GM12875 (cell line): ENCODE data around the gene NLRP6.
A peak's percentile ranks its signal among the peaks of the same experiment; 100 is the strongest.

ENCODE experiments used
- H3K4me3 ChIP-seq: one replicate; pipeline ENCODE4 v1.5.1; 2011; ENCODE audit warnings: low read depth, low read length, control low read depth
- TF ChIP-seq, protein P1 (sequence below): IDR thresholded peaks from 2 replicates; pipeline ENCODE4 v1.5.1; 2011; ENCODE audit warnings: low read depth, mild to moderate bottlenecking, control low read depth, inconsistent platforms, low read length, moderate library complexity, borderline replicate concordance; ENCODE audit not compliant: insufficient read depth

Gene NLRP6

DNA sequence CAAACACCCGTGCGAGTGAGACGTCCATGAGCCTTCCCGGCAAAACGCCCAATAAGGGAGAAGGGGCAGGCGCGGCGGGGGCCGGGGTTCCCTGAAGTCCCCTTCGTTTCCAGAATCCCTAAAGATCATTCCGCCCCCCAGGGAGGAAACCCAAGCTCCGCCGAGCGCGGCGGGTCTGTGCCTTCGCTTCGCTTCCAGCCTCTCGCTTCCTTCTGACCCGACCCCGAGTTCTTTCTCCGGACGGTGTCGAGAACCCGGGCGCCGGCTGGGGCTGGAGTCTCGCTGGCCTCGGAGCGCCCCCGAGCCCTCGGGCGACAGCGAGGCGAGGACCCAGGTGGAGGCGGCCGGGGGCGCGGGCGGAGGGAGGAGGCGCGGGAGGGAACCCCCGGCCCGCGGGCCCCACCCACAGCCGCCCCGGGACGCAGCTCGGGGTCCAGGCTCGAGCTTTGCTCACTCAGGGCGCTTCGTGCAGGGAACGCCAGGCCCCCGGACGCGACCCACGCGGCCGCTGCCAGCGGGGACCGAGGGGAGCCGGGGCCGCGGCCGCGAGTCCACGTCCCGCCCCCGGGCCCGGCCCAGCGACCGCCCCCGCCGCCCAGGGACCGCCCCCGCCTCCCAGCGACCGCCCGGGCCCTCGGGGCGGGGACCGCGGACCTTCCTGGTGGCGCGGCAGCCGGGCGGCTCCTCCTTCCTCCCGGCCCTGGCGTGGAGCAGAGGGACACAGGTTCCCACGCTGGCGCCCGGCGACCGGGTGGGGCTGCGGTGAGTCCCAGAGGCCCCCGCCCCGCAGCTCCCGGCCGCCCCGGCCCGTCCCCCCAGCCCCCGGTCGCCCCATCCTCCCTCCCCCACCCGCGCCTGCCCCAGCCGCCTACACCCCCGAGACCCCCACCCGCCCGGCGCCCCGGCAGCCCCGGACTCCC lies 10.5 kb downstream of the NLRP6 start, which contains the start of gene PGGHG:
PGGHG (plus strand) TSS at position 649 of the 920 bp plus-strand sequence. CDS start 691 bp downstream, outside the sequence.
- TF ChIP-seq, protein P1, sequence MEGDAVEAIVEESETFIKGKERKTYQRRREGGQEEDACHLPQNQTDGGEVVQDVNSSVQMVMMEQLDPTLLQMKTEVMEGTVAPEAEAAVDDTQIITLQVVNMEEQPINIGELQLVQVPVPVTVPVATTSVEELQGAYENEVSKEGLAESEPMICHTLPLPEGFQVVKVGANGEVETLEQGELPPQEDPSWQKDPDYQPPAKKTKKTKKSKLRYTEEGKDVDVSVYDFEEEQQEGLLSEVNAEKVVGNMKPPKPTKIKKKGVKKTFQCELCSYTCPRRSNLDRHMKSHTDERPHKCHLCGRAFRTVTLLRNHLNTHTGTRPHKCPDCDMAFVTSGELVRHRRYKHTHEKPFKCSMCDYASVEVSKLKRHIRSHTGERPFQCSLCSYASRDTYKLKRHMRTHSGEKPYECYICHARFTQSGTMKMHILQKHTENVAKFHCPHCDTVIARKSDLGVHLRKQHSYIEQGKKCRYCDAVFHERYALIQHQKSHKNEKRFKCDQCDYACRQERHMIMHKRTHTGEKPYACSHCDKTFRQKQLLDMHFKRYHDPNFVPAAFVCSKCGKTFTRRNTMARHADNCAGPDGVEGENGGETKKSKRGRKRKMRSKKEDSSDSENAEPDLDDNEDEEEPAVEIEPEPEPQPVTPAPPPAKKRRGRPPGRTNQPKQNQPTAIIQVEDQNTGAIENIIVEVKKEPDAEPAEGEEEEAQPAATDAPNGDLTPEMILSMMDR: no peak
- peak within 1 kb of the TSS; percentile 56 for H3K4me3 ChIP-seq

- TF ChIP-seq, protein P1: no peak
- peak overlapping the region; percentile 1 for H3K4me3 ChIP-seq
Observed at GRCh38 chr11:289398-289711, 11.1 kb downstream of the NLRP6 start.

- TF ChIP-seq, protein P1: no peak
- no peak overlapping the region for H3K4me3 ChIP-seq
Observed at GRCh38 chr11:289712-290620, 11.8 kb downstream of the NLRP6 start.

DNA sequence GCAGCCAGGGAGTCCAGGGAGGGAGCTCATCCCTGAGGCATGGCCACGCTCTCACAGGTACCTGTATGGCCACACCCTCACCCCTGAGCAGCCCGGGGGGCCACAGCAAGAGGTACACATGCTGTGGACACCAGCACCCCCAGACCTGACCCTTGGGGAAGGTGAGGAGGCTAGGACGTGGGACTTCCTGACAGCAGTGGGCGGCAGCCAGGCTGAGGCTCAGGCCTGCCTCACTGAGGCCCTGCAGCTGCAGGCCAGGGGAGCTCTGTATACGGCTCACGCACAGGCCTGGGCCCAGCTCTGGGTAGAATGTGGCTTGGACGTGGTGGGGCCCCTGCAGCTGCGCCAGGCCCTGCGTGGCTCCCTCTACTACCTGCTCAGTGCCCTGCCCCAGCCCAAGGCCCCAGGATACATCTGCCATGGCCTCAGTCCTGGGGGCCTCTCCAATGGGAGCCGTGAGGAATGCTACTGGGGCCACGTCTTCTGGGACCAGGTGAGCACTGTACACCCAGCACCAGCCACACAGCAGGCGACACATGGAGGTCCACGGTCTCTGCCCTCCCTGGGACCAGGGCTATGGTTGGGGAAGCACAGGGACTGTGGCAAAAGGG lies 12.5 kb downstream of the NLRP6 start:
- TF ChIP-seq, protein P1: no peak
- H3K4me3 ChIP-seq: no peak overlapping the region

DNA sequence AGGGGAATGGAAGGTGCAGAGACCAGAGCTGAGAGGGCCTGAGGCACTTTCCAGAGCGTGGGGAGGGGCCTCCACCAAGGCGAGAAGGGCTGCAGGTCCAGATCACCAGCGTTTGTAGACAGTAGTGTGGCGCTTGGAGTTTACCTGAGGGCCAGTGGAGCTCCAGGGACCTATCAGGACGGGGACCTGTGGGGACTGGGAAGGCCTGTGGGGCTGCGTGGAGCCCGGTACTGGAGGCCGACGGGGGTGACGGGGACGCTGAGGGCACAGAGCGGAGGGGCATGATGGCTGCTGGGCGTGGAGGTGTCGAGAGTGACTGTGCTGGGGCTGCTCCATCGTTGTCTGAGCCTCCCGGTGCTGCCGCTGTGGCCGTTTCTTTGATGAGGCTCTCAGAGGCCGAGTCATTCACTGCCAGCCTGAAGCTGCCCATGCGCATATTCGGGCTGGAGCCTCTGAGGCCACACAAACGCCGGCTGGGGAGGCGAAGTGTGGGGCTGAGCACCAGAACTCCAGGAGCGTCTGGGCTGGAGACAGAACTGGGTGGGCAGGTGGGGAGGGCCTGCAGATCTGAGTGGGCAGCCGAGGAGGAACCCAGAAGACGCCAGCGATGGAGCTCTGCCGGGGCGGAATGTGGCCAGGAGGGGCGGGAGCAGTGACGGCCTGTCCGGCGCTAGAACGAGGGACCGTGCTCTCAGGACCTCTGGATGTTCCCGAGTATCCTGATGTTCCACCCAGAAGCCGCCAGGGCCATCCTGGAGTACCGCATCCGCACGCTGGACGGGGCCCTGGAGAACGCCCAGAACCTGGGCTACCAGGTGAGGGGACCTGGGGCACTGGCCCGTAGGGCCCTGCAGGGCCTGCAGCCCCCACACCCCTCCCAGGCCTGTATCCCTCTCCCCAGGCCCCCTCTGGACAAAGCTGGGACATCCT lies 13.3 kb downstream of the NLRP6 start:
- no peak overlapping the region for H3K4me3 ChIP-seq
- TF ChIP-seq, protein P1: no peak
